ENCODE results near the gene TBKBP1.

The TBKBP1 gene

DNA sequence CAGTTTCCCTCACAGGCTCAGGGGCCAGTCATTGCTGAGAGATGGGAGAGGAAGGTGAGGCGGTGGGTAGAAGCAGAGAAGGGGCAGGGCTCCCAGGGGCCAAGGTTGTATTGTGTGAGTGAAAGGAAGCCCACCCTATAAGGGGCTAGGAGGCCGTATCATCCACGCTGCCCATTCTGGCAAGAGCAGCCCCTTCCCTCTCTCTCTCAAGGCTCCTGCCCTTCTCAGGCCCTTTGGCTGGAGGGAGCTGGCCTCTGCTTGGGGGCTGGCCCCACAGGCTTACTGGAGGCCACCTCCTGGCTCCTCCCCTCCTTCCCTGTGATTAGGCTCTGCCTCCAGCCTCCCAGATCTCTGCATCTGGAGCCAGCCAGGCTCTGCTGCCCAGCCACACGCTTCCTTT, 7.6 kb downstream of the TBKBP1 start:
- no peak overlapping the region for H2AFZ ChIP-seq

DNA sequence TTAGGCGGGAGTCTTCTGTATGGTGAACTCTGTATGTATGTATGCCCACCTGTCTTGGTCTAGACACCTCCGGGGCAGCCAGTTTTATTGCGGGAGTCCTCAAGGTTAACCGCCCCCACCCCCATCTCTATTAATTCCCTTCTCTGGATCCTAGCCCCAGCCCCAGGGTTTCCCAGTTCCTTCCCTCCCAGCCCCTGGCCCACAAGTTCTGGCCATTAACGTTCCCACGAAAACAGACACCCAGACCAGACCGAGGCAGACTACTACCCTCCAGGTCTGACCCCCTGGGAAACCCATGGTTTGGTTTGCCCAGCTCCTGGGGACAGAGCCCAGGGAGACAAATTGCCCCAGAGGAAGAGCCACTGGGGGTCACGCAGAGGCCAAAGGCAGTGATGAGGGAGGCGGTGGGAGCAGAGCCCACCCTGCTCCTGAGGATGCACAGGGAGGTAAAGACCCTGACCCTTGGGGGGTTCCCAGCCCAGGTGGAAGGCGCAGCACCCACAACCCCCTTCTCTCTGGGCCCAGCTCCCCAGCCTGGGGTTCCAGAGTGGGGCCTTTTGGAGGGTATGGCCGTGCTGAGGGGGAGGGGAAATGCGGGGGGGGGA, 8.5 kb downstream of the TBKBP1 start:
- Histone ChIP-seq H3K27ac (no peak overlapping the region), H2AFZ (no peak overlapping the region), H3K79me2 (no peaks in the 10 kb centered on the region), H3K4me3 (ENCODE audit: low read depth, low read length) (no peak overlapping the region), H3K4me1 (peaks cover 6% of the 10 kb centered on the region), H3K9me3 (ENCODE audit: control insufficient read depth, low read length) (no peaks in the 10 kb centered on the region), H3K36me3 (ENCODE audit: control insufficient read depth, insufficient read depth, low read length) (no peaks in the 10 kb centered on the region), H3K27me3 (ENCODE audit: control insufficient read depth, insufficient read depth, low read length) (no peaks in the 10 kb centered on the region), H3K4me2 (ENCODE audit: low read length) (no peak overlapping the region), H3K9ac (no peak overlapping the region)
- TF ChIP-seq, protein P1, sequence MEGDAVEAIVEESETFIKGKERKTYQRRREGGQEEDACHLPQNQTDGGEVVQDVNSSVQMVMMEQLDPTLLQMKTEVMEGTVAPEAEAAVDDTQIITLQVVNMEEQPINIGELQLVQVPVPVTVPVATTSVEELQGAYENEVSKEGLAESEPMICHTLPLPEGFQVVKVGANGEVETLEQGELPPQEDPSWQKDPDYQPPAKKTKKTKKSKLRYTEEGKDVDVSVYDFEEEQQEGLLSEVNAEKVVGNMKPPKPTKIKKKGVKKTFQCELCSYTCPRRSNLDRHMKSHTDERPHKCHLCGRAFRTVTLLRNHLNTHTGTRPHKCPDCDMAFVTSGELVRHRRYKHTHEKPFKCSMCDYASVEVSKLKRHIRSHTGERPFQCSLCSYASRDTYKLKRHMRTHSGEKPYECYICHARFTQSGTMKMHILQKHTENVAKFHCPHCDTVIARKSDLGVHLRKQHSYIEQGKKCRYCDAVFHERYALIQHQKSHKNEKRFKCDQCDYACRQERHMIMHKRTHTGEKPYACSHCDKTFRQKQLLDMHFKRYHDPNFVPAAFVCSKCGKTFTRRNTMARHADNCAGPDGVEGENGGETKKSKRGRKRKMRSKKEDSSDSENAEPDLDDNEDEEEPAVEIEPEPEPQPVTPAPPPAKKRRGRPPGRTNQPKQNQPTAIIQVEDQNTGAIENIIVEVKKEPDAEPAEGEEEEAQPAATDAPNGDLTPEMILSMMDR (IDR thresholded peaks at IDR 0.05), result no peak

More for the DNA sequence above, 7.6 kb downstream of the TBKBP1 start:
- Histone ChIP-seq H3K4me3 (ENCODE audit: low read depth, low read length) (no peak overlapping the region), H3K4me2 (ENCODE audit: low read length) (no peak overlapping the region), H3K36me3 (ENCODE audit: control insufficient read depth, insufficient read depth, low read length) (no peaks in the 10 kb centered on the region), H3K4me1 (no peaks in the 10 kb centered on the region), H3K27me3 (ENCODE audit: control insufficient read depth, insufficient read depth, low read length) (no peaks in the 10 kb centered on the region), H3K79me2 (no peaks in the 10 kb centered on the region), H3K27ac (no peak overlapping the region), H3K9me3 (ENCODE audit: control insufficient read depth, low read length) (no peaks in the 10 kb centered on the region), H3K9ac (no peak overlapping the region)
- TF ChIP-seq, protein P1 (IDR thresholded peaks at IDR 0.05), result no peak

DNA sequence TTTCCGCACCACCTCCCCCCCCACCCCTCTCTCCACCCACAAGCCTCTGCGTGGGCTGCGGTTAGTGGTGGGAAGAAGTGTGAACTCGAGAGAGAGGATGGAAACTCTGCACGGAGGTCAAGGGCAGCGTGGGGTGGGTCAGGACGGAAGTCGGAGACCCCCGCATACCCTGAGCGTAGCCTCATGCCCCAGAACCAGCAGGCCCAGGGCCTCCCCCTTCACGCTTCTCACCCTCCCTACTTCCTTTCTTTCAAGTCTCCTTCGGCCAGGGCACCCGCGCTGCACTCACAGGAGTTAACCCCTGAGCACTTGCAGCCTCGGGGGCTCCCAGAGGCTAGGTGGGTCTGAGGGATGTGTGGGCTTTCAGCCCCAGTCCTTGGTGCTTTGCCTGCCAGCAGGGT, 9.2 kb downstream of the TBKBP1 start:
- Histone ChIP-seq H3K27ac (no peak overlapping the region), H3K79me2 (no peaks in the 10 kb centered on the region), H3K4me3 (ENCODE audit: low read depth, low read length) (no peak overlapping the region), H3K27me3 (ENCODE audit: control insufficient read depth, insufficient read depth, low read length) (no peaks in the 10 kb centered on the region), H3K36me3 (ENCODE audit: control insufficient read depth, insufficient read depth, low read length) (no peaks in the 10 kb centered on the region), H3K4me2 (ENCODE audit: low read length) (no peak overlapping the region), H3K4me1 (peaks cover 6% of the 10 kb centered on the region), H3K9me3 (ENCODE audit: control insufficient read depth, low read length) (no peaks in the 10 kb centered on the region), H3K9ac (no peak overlapping the region), H2AFZ (no peak overlapping the region)
- TF ChIP-seq, protein P1 (IDR thresholded peaks at IDR 0.05), result no peak

DNA sequence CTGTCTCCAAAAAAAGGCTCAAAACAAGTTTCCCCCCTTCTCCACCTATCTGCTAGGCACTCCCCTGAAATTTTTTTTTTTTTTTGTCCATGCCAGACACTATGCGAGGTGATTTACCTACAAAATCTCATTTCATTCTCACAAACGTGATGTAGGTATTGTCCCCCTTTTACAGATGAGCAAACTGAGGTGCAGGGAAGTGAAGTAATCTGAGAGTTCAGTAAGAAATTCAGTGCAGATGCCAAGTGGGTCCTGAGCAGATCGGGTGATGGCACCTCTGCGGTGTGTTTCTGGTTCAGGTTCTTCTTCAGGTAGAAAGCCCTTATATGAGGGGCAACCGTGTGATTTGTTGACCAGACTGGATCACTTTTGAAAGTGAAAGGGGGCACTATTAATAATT, 9.7 kb downstream of the TBKBP1 start:
- no peaks in the 10 kb centered on the region for H3K9me3 ChIP-seq (ENCODE audit: control insufficient read depth, low read length)
- no peak overlapping the region for H3K4me3 ChIP-seq (ENCODE audit: low read depth, low read length)
- TF ChIP-seq, protein P1 (IDR thresholded peaks at IDR 0.05), result no peak
- no peaks in the 10 kb centered on the region for H3K36me3 ChIP-seq (ENCODE audit: control insufficient read depth, insufficient read depth, low read length)
- H3K27me3 ChIP-seq (ENCODE audit: control insufficient read depth, insufficient read depth, low read length), result no peaks in the 10 kb centered on the region
- no peaks in the 10 kb centered on the region for H3K79me2 ChIP-seq
- no peak overlapping the region for H3K9ac ChIP-seq
- no peak overlapping the region for H3K4me2 ChIP-seq (ENCODE audit: low read length)
- peaks cover 6% of the 10 kb centered on the region for H3K4me1 ChIP-seq
- H3K27ac ChIP-seq, result no peak overlapping the region
- no peak overlapping the region for H2AFZ ChIP-seq

GRCh38 chr17:47704116-47704515, 10.2 kb downstream of the TBKBP1 start:
- Histone ChIP-seq H3K79me2 (no peaks in the 10 kb centered on the region), H3K9ac (no peak overlapping the region), H3K9me3 (ENCODE audit: control insufficient read depth, low read length) (no peaks in the 10 kb centered on the region), H3K36me3 (ENCODE audit: control insufficient read depth, insufficient read depth, low read length) (no peaks in the 10 kb centered on the region), H2AFZ (no peak overlapping the region), H3K4me2 (ENCODE audit: low read length) (no peak overlapping the region), H3K4me1 (peaks cover 6% of the 10 kb centered on the region), H3K4me3 (ENCODE audit: low read depth, low read length) (no peak overlapping the region), H3K27me3 (ENCODE audit: control insufficient read depth, insufficient read depth, low read length) (no peaks in the 10 kb centered on the region), H3K27ac (no peak overlapping the region)
- TF ChIP-seq, protein P1 (IDR thresholded peaks at IDR 0.05), result no peak
